RKO (cell line): Measurements from ENCODE around the gene HSP90AA1.
A peak's percentile ranks its signal among the peaks of the same experiment; 100 is the strongest.
"Not testable (repeated sequence)": the region's sequence is repeated elsewhere in the genome, so short reads cannot be mapped to it uniquely, and the experiment has no call there.

Experiments
- DNase-seq: peaks from one replicate; pipeline ENCODE4 v3.0.0-alpha.2; 2016; ENCODE audit warnings: low spot score

HSP90AA1 gene

DNA sequence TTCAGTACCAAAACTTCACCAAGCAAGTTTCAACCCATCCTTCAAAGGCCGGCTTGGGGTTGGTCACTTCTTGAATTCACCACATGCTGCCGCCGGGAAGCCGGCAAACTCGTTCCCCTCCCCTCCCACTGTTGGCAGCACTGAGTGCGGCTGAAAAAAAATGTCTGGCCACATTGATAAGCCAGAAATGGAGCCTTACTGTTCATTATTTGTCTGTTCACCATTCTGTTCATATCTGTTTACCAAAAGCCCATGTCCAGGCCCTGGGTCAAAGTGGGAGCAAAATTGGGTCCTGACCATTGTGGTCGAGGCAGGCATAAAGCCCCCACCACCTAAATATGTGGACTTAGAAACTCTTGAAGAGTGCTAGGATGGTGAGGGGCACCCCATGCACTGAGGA, 7.3 kb upstream of the HSP90AA1 start:
- no peak for DNase-seq

DNA sequence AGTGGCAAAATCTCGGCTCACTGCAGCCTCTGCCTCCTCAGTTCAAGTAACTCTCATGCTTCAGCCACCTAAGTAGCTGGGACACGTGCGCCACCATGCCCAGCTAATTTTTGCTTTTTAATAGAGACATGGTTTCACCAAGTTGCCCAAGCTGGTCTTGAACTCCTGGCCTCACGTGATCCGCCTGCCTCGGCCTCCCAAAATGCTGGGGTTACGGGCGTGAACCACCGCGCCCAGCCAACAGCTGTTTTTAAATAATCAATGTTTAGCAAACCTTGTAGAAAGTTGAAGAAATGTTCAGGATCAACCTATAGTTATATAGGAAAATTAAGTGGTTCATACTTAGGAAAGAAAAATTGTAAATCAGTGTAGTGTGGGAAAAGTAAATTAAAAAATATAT, 6.0 kb upstream of the HSP90AA1 start:
- DNase-seq = no peak

DNA sequence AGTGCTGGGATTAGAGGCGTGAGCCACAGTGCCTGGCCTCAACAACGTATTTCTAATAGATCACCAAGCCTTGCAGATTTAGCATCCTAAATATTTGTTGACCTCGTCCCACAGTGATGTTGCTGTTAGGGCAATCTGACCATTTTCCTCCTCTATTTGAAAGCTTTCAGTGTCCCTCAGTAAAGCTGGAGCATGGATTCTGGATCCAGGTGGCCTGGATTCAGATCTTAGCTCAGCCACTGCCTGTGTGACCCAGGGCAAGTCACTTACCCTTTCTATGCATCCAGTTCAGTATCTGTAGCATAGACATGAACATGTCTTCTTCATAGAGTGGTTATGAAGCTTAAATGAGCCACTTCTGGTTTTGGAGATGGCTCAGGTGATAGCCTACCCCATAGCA, 3.9 kb upstream of the HSP90AA1 start:
- no peak for DNase-seq

DNA sequence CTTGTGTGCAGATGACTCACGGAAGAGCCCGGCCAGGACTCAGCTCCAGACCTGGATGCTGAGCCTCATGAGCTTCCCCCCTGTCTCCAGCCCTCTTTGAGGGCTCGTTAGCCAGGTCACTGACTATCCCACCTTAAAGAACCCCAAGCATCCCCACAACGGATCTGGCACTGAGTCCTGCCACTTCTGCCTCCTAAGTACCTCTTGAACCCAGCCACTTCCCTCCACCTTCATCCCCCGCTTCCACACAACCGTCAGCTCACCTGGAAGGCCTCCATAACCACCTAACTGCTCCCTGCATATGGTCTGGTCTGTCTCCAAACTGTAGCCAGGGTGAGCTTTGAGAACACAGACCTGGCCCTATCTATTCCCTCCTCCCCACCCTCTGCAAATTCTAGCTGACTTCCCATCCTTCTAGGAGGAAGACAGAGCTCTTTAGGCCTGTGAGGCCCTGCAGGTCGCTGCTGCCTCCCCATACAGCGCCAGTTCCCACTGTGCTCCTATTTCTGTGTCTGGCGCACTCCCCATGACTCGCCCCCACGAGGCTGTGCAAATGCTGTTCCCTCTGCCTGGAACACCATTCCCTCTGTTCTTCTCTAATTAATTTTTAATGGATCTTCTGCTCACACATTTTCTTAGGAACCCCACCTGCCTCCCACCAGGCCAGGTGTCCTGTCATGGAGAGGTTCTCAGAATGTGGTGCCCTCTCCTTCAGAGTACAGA, 2.9 kb upstream of the HSP90AA1 start:
- no peak for DNase-seq

DNA sequence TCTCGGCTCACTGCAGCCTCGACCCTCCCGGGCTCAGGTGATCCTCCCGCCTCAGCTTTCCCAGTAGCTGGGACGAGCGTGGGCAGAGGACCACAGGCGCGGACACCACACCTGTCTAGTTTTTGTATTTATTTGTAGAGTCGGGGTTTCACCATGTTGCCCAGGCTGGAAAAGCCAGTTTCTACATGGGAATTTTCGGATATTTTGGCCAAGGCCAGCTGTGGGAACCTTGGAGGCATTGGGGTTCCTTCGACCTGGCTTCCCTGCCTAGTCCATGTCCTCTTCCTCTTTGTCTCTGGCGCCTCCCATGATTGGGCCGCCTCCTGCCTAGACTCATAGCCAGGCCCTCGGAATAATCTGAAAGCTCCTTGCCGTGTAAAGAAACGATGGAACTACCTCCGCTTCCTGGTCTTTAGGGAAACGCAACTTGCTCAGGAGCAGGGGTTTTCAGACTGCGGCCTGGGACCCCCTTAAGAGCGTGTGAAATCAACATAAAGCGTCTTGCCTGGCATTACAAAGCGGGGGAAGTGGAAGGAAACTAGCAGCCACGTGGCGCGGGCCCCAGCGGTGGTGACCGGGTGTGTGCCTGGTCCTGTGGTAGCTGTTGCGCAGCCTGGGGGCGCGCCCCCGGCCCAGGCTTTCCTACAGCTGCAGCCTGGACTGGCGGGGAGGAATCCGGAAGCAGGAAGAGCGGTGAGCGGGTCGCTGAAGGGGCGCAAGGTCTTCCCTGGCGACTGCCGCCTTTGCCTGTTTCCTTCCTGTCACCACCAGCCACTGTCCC, 1.4 kb upstream of the HSP90AA1 start:
- DNase-seq = no peak

DNA sequence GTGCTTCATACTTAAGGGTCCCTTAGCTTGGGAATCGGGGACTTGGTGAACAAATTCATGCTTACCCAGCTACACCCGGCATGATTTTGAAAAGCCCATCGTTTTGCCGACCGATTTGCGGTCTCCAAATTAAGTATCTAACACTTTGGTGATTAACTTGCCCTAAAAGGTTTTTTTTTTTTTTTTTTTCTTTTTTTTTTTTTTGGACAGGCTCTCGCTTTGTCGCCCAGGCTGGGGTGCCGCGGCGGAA, 843 bp upstream of the HSP90AA1 start:
- DNase-seq = no peak

DNA sequence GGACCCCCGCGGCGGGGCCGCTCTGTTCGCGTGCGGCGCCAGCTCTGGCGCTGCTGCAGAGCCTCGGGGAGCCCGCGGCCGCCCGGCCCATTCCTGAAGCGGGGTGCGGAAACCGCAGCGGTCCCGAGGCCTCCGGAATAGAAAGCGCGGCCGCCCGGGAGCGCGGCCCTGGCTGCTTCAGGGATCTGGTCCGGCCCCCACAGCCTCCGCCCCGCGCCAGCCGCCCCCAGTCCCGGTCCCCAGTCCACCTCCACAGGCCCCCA, 204 bp downstream of the HSP90AA1 start:
- DNase-seq = no peak

DNA sequence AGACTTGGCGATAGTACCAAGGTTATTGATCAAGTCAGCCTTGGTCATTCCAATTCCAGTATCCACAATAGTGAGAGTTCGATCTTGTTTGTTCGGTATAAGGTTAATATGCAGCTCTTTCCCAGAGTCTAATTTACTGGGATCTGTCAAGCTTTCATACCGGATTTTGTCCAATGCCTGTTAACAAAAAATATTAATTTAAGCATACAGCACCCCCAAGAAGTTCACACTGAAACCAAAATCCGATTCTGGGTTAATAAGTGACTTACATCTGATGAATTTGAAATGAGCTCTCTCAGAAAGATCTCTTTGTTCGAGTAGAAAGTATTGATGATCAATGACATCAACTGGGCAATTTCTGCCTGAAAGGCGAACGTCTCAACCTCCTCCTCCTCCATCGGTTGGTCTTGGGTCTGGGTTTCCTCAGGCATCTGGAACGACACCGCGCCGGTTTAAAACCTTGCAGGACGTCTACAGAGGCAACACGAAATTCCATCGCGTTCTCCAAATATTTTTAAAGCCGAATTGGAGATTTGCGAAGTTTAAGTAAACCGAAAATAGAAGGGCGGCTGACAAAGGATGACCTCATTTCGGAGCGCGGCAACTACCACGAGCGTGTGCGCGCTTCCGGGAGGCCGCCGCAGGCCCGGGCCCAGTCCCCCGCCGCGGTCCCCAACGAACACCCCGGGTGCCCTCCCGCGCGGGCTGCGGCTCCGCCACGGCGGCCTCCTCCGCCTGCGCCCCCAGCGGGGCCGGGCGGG, 716 bp downstream of the HSP90AA1 start:
- DNase-seq = peak; percentile 70

DNA sequence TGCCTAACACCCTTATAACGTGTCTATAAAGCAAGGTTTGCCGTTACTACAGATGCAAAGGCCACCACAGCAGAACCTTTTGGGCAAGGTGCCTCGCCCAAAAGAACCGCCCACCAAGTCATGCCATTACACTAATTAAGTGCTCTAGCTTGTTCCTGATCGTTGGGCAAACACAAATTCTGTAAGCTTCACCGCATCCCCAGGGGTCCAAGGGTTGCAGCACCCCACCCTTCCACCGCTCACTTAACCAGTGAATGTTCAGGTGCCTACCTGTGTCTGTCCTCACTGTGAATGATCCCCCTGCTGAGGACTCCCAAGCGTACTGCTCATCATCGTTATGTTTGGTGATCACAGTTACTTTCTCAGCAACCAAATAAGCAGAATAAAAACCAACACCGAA, 1.4 kb downstream of the HSP90AA1 start:
- no peak for DNase-seq

DNA sequence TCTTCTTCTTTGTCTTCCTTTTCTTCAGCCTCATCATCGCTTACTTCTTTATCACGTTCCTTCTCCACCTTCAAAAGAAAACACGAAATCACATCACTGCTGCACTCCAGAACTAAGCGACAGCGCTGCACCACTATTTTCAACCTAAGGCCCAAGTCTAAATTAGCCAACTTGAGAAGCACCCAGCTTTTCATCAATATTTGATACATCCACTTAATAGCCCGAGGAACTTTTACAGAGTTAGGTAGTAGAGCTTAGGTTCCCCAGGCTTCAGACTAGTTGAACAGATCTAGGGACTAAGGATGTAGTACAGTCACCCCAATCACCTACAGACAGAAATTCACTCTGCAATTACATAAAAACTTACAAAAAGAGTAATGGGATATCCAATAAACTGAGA, 1.9 kb downstream of the HSP90AA1 start:
- DNase-seq = no peak

DNA sequence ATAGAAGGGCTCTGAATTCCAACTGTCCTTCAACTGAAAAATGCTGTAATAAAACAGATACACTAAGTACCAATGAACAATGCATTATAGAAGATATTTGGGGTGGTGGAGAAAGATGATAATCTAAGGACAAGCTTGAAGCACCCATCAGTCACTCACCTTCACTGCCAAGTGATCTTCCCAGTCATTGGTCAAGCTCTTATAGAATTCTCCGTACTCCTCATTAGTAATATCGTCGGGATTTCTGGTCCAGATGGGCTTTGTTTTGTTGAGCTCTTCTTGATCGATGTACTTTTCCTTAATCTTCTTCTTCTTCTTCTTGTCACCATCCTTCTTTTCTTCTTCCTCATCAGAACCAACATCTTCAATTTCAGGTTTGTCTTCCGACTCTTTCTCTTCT, 2.3 kb downstream of the HSP90AA1 start:
- DNase-seq = peak; percentile 48

DNA sequence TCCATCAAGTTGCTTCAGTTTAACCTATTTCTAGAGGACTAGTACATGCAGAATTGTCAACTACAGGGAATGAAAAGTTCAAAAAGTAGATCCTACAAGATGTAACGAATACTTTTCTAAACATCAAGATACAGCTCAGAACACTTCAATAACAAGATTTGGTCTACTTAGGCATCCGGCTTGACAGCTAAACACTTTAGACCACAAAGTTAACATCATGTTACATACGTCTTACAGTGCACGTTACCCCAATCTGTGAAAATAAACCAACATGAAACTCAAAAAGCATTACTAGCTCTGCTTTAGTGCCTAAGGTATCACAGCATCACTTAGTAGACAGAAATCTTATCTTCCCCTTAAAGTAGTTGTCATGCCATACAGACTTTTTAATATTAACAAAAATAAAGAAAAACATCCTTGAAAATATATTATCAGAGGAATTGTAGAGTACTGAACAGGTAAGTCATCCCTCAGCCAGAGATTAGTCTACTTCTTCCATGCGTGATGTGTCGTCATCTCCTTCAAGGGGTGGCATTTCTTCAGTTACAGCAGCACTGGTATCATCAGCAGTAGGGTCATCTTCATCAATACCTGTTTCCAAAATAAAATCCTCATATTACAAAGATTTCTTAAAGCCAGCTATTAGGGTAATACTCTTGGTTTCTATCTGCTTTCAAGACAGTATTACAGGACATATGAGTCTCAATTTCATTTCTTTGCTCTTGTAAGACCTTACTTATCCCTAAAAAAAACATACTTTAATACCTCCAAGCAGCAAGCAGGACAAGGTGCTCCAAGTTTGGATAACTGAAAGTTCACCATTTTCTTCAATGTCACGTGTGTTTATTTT, 5.4 kb downstream of the HSP90AA1 start:
- no peak for DNase-seq

DNA sequence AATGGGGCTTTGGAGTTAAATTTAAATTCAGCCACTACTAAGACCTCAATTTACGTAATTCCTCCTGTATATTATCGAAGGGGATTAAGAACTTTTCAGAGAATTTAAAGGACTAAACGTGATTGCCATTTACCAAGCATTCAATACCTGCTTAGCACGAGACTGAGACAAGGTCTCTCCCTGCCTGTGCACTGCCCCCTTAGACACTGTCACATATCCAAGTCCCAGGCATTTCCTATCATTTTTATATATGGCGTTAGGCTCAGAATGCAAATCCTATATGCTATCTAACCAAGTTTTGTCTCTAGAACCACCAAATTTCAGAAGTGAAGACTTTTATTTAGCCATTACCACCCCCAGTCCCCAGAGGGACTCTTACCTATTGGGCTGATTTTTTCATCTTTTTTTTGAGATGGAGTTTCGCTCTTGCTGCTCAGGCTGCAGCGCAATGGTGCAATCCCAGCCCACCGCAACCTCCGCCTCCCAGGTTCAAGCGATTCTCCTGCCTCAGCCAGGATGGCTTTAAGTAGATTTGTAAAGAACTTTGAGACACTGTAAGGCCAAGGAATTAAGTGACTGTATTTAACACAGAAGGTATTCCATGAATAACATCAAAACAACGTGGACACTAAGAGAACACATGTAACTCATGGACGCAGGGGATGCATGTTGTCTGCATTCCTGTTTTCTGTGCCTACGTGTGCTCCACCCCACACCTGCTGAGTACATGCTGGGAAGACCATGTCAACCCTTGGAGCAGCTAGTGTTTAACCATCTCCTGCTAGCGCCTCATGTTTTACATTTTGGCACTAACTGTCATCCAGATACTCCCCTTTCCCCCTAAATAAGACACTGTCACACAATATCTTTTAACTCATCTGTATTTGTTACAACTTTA, 6.4 kb downstream of the HSP90AA1 start:
- no peak for DNase-seq

DNA sequence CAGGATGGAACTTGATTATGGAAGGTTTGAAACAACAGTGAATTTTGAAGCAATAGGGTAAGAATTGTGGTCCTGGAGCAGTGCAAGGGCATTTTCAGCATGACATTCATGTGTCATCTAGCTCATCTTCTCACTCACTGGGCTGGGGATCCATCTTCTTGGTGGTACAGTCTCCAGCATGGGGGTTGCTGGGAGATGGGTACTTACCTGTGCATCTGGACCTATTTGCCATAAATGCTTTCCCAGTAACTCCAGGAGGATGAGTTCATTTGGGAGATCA, 7.2 kb downstream of the HSP90AA1 start:
- DNase-seq = no peak

DNA sequence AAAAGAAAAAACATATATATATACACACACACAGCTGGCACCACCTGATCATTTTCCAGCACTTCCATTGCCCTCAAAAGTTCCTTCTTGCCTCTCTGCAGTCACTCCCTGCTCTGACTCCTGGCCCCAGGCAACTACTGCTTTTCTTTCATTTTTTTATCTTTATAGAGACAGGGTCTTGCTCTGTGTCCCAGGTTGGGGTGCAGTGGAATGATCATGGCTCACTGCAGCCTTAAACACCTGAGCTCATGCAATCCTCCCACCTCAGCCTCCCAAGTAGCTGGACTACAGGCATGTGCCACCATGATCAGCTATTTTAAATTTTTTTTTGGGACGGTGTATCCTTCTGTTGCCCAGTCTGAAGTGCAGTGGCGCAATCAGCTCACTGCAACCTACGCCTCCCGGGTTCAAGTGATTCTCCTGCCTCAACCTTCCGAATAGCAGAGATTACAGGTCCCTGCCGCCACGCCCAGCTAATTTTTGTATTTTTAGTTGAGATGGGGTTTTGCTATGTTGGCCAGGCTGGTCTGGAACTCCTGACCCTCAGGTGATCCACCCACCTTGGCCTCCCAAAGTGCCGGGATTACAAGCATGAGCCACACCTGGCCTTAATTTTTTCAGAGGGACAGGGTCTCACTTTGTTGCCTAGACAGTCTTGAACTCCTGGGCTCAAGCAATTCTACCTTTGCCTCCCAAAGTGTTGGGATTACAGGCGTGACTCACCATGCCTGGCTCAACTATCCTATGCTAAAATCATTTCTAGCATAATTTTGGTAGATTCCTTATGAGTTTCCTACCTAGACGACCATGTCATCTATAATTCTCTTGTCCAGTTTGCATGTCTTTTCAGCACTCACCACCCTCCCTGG, 7.8 kb downstream of the HSP90AA1 start:
- DNase-seq = no peak

DNA sequence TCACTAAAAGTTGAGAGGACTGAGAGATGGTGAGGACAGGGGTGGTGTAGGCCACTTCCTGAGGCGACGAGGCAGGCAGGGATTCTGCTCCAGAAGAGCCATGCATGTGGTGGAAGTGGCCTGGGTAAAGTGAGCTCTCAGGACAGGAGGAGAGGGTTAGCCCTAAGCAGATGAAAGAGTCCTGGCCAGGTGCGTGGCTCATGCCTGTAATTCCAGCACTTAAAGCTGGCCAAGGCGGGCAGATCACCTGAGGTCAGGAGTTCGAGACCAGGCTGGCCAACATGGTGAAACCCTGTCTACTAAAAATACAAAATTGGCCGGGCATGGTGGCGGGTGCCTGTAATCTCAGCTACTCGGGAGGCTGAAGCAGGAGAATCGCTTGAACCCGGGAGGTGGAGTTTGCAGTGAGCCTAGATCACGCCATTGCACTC, 8.5 kb downstream of the HSP90AA1 start:
- DNase-seq = not testable (repeated sequence)

DNA sequence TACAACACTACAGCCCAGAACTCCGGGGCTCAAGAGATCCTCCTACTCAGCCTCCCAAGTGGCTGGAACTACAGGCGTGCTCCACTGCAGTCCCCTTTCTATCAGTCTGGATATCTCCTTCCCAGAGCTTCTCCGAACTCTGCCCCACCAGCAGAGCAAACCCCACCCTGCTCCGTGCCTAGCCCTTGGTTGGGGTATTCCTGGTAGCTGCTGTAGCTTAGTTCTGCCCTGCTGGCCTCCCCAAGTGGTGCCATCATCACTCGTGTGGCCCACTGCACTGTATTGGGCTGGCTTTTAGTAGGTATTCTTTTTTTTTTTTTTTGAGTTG, 9.5 kb downstream of the HSP90AA1 start:
- DNase-seq = no peak

DNA sequence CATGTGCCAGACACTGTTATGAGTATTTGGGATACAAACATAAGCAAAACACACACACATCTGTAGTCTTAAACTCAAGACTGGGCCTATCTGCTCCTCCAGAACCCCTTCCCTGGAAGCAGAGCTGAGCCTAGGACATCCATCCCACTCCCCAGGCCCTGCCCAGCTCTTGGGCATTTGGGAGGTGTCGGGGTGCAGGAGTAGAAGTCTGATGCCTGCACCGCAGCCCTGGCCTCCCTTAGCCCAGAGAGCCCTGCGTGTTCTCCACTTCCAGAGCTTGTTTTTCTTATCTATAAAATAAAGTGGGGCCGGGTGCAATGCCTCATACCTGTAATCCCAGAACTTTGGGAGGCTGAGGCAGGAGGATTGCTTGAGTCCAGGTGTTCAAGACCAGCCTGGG, 11.7 kb downstream of the HSP90AA1 start:
- no peak for DNase-seq

DNA sequence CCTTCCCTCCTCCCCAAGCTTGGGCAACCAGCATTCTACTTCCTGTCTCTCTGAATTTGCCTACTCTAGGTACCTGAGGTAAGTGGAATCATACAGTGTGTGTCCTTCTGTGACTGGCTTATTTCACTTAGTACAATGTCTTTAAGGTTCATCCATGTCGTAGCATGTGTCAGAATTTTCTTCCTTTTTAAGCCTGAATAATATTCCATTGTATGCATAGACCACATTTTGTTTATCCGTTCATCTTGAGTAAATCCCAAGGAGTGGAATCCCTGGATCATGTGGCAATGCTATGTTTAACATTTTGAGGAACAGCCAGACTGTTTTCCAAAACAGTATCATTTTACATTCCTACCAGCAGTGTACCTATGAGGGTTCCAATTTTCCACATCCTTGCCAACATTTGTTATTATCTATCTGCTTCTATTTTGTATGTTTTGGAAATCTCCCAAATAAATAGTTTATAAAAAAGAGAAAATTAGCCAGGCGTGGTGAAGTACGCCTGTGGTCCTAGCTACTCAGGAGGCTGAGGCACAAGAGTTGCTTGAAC, 12.4 kb downstream of the HSP90AA1 start:
- DNase-seq = no peak

DNA sequence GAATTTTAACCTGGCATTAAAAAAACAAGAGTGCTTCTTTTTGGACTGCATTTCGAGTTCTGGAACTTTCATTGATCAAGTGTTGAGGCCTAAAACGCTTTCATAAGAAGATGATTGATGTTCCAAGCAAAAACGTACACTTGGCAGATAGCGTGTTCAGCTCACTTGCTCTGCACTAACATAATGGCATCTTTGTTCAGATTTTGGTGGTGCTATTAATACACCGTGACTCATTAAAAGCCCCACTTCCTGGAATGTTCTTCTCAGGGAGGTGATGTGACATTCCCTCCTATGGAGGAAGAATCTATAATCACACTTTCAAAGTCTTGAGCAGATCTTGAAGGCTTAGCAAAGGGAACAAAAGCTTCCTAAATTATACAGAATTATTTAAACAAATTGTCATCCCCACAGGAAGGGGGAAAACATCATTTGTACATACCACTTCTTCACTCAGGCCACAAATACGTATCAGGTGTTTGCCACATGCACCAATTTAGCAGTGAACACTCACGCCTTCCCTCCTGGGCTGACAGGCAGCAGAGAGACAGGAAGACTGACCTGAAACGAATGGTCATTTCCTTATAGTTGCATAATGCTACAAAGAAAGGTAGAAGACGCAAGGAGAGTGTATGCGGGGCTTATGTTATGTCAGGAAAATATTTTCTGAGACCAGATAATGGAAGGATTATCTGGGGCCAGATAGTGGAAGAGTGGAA, 15.4 kb downstream of the HSP90AA1 start:
- DNase-seq = no peak
